Measurements from ENCODE around the gene FDPS. TPM values are rescaled to one million over a fixed set of nuclear protein-coding genes. Genes with fewer than 3 reads are reported as not detected.
"Not testable (repeated sequence)": the region's sequence is repeated elsewhere in the genome, so short reads cannot be mapped to it uniquely, and the experiment has no call there.

FDPS gene
- total RNA-seq, 2 experiments from 2014 or later, result 233 to 253 TPM

GRCh38 chr1:155324717-155325602, 16.3 kb downstream of the FDPS start:
- CTCF ChIA-PET, result interaction anchor here (5.9 kb wide), 1 partner anchor 74 kb away, joined by 65 read pairs; no protein-coding TSS in a partner anchor
- POLR2A ChIA-PET, result interaction anchor here (1.0 kb wide), 1 partner anchor 51 kb away, joined by 3 read pairs; the partner anchor contains the start of gene CLK2

DNA sequence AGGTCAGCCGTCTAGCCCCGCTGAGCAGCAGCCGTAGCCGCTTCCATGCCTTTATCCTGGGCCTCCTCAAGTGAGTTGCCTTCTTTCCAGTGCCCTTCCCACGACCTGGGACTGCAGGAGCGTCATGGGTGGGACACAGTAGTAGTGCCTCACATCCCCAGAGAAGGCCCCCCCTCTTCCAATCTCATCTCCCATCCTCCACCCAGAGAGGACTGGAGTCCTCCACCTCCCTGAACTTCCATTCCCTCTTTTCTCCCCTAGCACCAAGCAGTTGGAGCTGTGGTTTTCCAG, 16.9 kb downstream of the FDPS start:
- ChIA-PET CTCF (interaction anchor here (1.6 kb wide), 1 partner anchor 75 kb away, joined by 4 read pairs; no protein-coding TSS in a partner anchor), POLR2A (no interaction called here)

- ChIA-PET CTCF (interaction anchor here (1.6 kb wide), 1 partner anchor 75 kb away, joined by 4 read pairs; no protein-coding TSS in a partner anchor), POLR2A (no interaction called here)
Observed at GRCh38 chr1:155326020-155326526, 17.4 kb downstream of the FDPS start.

- CTCF ChIA-PET, result interaction anchor here (1.6 kb wide), 1 partner anchor 76 kb away, joined by 4 read pairs; no protein-coding TSS in a partner anchor
- POLR2A ChIA-PET, result no interaction called here
Observed at GRCh38 chr1:155326631-155327037, 18.0 kb downstream of the FDPS start.

- ChIA-PET POLR2A (interaction anchor here (0.6 kb wide), 1 partner anchor 514 kb away, joined by 3 read pairs; no protein-coding TSS in a partner anchor), CTCF (interaction anchor here (1.0 kb wide), 1 partner anchor 77 kb away, joined by 4 read pairs; no protein-coding TSS in a partner anchor)
Observed at GRCh38 chr1:155327981-155328380, 19.3 kb downstream of the FDPS start.

DNA sequence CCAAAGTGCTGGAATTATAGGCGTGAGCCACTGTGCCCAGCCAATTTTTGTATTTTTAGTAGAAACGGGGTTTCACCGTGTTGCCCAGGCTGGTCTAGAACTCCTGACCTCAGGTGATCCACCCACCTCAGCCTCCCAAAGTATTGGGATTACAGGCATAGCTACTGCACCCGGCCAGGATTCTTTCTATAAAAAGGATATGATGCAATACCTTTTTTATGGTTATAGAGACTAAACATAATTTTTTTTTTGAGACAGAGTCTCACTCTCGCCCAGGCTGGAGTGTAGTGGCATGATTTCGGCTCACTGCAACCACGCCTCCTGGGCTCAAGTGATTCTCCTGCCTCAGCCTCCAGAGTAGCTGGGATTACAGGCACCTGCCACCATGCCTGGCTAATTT, 20.2 kb downstream of the FDPS start:
- CTCF ChIA-PET, POLR2A ChIA-PET: not testable (repeated sequence)

GRCh38 chr1:155329980-155330598, 21.4 kb downstream of the FDPS start:
- ChIA-PET POLR2A (no interaction called here), CTCF (interaction anchor here (0.7 kb wide), 1 partner anchor 685 kb away, joined by 3 read pairs; no protein-coding TSS in a partner anchor)

- POLR2A ChIA-PET, result no interaction called here
- CTCF ChIA-PET, result no interaction called here
Observed at GRCh38 chr1:155334962-155335361, 26.3 kb downstream of the FDPS start.

DNA sequence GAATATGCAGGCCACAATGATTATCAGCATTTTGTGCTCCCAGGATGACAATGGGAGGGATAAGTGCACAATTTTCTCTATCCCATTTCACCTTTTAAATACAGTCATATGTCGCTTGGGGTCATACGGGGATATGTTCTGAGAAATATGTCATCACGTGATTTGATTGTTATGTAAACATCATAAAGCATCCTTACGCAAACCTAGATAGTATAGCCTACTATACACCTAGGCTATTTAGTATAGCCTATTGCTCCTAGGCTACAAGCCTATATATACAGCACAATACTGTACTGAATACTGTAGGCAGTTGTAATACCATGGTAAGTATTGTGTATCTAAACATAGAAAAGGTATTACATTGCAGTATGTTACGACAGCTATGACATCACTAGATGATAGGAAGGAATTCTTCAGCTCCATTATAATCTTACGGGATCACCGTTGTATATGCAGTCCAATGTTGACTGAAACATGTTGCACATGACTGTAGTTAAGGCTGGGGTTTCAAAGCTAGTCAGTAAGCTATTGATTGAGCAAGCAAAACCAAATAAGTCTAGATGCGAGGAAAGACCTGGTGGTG, 30.9 kb downstream of the FDPS start:
- ChIA-PET CTCF (interaction anchor here (1.5 kb wide), 1 partner anchor 89 kb away, joined by 4 read pairs; no protein-coding TSS in a partner anchor), POLR2A (no interaction called here)

GRCh38 chr1:155342842-155343241, 34.2 kb downstream of the FDPS start:
- ChIA-PET POLR2A (interaction anchor here (0.7 kb wide), 1 partner anchor 9 kb away, joined by 4 read pairs; no protein-coding TSS in a partner anchor), CTCF (interaction anchor here (0.6 to 0.7 kb wide), 2 partner anchors 67 to 227 kb away, joined by 3 to 6 read pairs; no protein-coding TSS in a partner anchor)

GRCh38 chr1:155352631-155353030, 44.0 kb downstream of the FDPS start:
- CTCF ChIA-PET, result no interaction called here
- POLR2A ChIA-PET, result no interaction called here

GRCh38 chr1:155360051-155360450, 51.4 kb downstream of the FDPS start:
- CTCF ChIA-PET, result no interaction called here

More at GRCh38 chr1:155360051-155360450, 51.4 kb downstream of the FDPS start:
- POLR2A ChIA-PET, result interaction anchor here (0.7 kb wide), 1 partner anchor 153 kb away, joined by 5 read pairs; no protein-coding TSS in a partner anchor

Other genes with a start within 250 kb of the FDPS start
- gene EFNA4, start 245.1 kb upstream of the FDPS start, total RNA-seq, result 1 to 10 TPM; 3.4 to 4.6 TPM
- 1 to 10 TPM; 3.1 to 3.5 TPM for gene EFNA3, start 230.0 kb upstream of the FDPS start, total RNA-seq
- gene EFNA1, start 181.0 kb upstream of the FDPS start, total RNA-seq, result under 1 TPM in 1 of 2 experiments, not detected in 1; 0.15 TPM
- 10 to 100 TPM; 54.3 to 56.8 TPM for gene SLC50A1, start 173.0 kb upstream of the FDPS start, total RNA-seq
- gene DPM3, start 168.3 kb upstream of the FDPS start, total RNA-seq, result 10 to 100 TPM; 31.3 to 32.0 TPM
- 100 to 1,000 TPM; 179 to 199 TPM for gene KRTCAP2, start 135.6 kb upstream of the FDPS start, total RNA-seq
- gene TRIM46, start 135.0 kb upstream of the FDPS start, total RNA-seq, result 1 to 10 TPM; 7.3 to 7.8 TPM
- gene THBS3, start 101.0 kb upstream of the FDPS start, total RNA-seq, result 1 to 10 TPM; 7.0 to 8.7 TPM
- gene MTX1, start 100.2 kb upstream of the FDPS start, total RNA-seq, result 10 to 100 TPM; 70.4 to 71.1 TPM
- 10 to 100 TPM; 47.2 to 50.7 TPM for gene ENTREP3, start 53.4 kb upstream of the FDPS start, total RNA-seq
- 100 to 1,000 TPM; 136 to 138 TPM for gene SCAMP3, start 46.5 kb upstream of the FDPS start, total RNA-seq
- 10 to 100 TPM; 79.6 to 82.7 TPM for gene CLK2, start 35.4 kb upstream of the FDPS start, total RNA-seq
- 1 to 10 TPM; 3.4 to 3.7 TPM for gene HCN3, start 31.4 kb upstream of the FDPS start, total RNA-seq
- not detected for gene PKLR, start 7.4 kb upstream of the FDPS start, total RNA-seq
- gene RUSC1, start 12.0 kb downstream of the FDPS start, total RNA-seq, result 10 to 100 TPM; 27.9 to 30.0 TPM

All from activated CD8-positive, alpha-beta memory T cell treated with anti-CD3 and anti-CD28 coated beads for 36 hours (primary cell).